G401.6 (cell line): Measurements from ENCODE around the gene B3GALT5.

Experiments
- FAIRE-seq: peaks from 2 replicates; lab custom pipeline; 2012; peaks lifted over from hg19 to GRCh38; lab: Jason Lieb, UNC

B3GALT5 gene

DNA sequence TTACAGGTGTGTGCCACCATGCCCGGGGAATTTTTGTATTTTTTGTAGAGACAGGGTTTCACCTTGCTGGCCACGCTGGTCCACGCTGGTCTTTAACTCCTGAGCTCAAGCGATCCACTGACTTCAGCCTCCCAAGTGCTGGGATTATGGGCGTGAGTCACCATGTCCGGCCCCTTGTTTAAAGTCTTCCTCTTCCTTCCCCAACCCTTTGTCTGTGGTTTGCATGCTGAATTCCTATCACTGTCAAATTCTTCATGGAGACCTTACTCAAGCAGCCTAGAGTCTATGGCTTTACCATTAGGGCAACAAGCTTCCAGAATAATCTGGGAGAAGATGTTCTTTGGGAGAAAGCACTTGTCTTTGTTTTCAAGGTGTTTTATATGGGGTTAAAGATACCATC is 34.7 kb downstream of the B3GALT5 start:
- no peak for FAIRE-seq

- no peak for FAIRE-seq
These were observed 36.1 kb downstream of the B3GALT5 start for GRCh38 chr21:39648879-39649278.

DNA sequence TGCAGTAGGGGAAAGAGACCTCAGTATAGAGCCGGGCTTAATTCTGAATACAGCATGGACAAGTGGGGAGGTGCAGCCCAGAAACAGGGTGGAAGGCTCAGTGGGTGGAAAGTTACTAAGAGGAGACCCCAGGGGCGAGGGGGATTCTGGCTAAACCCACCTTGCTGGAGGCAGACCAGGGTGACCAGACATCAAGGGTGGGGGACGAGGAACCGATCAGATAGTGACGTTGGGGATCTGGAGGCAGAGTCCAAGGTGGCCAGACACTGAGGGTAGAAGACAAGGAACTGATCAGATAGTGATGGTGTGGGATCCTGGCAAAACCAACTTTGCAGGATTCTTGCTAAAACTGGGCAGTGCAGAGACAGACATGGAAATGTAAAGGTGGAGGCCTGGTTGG is 36.8 kb downstream of the B3GALT5 start:
- FAIRE-seq = no peak

- FAIRE-seq = no peak
These were observed 37.6 kb downstream of the B3GALT5 start for GRCh38 chr21:39650306-39650705.

- no peak for FAIRE-seq
These were observed 38.1 kb downstream of the B3GALT5 start for GRCh38 chr21:39650801-39651200.

- FAIRE-seq = no peak
These were observed 38.5 kb downstream of the B3GALT5 start for GRCh38 chr21:39651206-39651605.

DNA sequence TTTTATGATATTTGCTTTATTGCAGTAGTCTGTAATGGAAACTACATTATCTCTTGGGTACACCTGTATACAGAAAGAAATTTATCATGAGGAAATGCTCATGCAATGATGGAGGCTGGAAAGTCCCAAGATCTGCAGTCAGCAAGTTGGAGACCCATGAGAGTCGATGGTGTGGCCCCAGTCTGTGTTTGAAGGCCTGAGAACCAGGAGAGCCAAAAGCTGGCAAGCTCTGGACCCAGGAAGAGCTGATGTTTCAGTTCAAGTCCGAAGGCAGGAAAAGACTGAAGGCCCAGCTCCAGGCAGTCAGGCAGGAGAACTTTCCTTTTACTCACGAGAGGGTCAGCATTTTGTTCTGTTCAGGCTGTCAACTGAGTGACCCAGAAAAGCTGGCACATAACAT is 42.2 kb downstream of the B3GALT5 start:
- FAIRE-seq = no peak

DNA sequence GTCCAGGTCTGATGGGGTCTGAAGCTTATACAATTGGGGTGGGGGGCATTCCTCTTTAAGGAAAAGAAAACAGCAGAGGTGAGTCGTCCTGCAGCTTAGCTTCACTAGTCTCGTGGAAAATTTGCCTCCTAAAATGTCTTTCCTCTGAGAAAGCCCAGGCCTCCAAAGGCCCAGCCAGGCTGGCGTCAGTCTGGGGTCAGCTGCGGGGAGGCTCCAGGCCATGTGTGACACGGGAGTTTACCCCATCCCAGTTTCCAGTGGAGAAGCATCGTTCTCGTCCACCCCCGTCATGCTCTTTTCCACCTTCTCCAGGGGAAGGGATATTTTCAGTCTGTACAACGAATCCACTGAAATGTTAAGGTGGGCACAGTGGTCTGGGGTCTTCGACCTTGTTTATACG is 42.8 kb downstream of the B3GALT5 start:
- no peak for FAIRE-seq

- FAIRE-seq = no peak
These were observed 43.5 kb downstream of the B3GALT5 start for GRCh38 chr21:39656209-39656608.

DNA sequence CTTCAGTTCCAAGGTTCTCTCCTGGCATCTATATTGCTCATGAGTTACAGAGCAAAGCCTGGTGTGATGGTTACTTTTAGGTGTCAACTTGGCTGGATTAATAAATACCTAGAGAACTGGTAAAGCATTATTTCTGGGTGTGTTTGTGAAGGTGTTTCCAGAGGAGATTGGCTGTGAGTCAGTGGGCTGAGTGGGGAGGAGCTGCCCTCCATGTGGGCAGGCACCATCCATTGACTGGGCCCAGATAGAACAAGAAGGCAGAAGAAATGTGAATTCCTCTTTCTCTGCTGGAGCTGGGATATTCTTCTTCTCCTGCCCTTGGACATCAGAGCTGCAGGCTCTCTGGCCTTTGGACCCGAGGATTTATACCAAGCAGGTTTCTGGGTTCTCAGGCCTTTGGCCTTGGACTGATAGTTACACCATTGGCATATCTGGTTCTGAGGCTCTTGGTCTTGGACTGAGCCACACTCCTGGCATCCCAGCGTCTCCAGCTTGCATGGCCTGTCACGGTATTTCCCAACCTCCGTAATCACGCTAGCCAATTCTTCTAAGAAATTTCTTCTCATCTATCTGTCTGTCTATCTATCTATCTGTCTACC is 44.5 kb downstream of the B3GALT5 start:
- FAIRE-seq = no peak

GRCh38 chr21:39658066-39658465 is 45.3 kb downstream of the B3GALT5 start:
- no peak for FAIRE-seq

- no peak for FAIRE-seq
These were observed 46.5 kb downstream of the B3GALT5 start for GRCh38 chr21:39659070-39659815.

DNA sequence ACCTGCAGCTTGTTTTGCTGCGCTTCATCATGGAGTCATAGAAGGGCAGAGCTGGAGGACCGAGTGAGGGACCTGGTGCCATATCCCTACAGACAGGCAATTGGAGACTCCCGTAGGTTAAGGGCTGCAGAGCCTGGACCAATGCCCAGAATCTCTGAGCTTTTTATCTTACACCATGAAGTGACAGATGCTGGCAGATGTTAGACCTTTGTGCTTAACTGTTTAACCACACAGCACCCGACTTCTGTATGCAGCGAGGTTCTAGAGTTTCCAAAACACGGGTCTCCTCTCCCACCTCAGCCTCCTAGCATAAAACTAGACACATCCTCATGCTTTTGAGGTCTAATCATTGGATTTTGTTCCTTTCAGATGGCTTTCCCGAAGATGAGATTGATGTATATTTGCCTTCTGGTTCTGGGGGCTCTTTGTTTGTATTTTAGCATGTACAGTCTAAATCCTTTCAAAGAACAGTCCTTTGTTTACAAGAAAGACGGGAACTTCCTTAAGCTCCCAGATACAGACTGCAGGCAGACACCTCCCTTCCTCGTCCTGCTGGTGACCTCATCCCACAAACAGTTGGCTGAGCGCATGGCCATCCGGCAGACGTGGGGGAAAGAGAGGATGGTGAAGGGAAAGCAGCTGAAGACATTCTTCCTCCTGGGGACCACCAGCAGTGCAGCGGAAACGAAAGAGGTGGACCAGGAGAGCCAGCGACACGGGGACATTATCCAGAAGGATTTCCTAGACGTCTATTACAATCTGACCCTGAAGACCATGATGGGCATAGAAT is 47.6 kb downstream of the B3GALT5 start:
- no peak for FAIRE-seq

GRCh38 chr21:39661121-39661520 is 48.4 kb downstream of the B3GALT5 start:
- FAIRE-seq = no peak

GRCh38 chr21:39661740-39662139 is 49.0 kb downstream of the B3GALT5 start:
- FAIRE-seq = no peak

- FAIRE-seq = no peak
These were observed 49.7 kb downstream of the B3GALT5 start for GRCh38 chr21:39662411-39662953.

- no peak for FAIRE-seq
These were observed 50.3 kb downstream of the B3GALT5 start for GRCh38 chr21:39663066-39663465.

GRCh38 chr21:39663742-39664492 is 51.2 kb downstream of the B3GALT5 start:
- no peak for FAIRE-seq

DNA sequence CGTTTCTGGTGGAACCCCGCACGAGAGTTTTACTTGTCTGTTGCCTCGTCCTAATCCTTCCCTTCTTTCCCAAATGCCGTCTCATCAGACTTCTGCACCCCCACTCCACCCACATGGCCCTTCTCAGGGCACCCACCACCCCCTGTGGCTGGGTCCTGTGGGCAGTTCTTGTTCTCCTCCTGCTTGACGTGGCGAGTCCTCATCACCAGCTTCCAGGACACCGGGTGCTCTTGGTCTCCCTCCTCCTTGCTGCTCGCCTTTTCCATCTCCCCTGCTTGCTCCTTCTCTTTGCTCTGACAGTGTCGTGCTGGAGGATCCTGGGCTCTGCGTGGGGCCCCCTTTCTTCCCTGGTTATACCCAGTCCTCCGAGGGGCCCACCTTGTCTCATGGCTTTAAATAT is 51.8 kb downstream of the B3GALT5 start:
- no peak for FAIRE-seq

DNA sequence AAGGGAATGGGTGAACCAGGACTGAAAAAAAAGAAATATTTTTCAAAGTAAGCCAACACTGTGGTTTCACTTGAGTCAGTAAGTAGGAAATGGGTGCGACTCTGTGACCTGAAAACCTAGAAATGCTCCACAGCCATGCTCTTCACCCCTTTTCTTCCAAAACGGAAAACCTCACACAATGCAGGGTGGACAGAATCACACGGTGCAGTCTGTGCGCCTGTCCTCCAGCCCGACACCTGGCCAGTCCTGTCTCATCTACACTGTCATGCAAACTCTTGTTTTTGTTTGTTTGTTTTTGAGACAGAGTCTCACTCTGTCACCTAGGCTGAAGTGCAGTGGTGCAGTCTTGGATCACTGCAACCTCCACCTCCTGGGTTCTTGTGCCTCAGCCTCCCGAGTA is 53.3 kb downstream of the B3GALT5 start:
- no peak for FAIRE-seq

DNA sequence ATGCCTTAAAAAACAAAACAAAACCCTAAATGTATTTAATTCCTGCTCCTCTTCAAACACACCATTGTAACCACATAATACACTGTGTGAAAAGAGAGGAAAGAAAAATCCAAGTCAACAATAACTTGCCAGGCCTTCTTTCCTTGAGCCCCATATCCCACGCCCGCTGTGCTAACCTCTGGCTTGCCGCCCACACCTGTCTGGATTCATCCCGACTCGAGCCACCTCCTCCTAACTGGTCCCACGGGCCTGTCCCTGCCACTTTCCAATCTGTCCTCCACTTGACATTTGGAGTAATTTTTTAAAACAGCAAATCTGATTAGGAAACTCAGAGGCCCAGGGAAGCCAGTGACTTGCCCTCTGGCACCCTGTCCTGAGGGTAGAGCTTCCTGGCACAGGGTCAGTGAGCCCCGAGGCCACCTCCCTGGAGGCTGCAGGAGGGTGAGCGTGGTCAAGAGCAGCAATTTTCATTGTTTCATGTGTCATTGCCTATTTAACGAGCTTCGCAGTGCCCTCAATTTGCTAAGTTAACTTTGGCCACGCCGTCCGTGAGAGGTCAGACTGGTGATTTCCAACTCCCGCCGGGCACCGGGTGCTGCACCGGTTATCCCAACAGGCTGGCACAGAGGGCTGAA is 54.1 kb downstream of the B3GALT5 start:
- no peak for FAIRE-seq

DNA sequence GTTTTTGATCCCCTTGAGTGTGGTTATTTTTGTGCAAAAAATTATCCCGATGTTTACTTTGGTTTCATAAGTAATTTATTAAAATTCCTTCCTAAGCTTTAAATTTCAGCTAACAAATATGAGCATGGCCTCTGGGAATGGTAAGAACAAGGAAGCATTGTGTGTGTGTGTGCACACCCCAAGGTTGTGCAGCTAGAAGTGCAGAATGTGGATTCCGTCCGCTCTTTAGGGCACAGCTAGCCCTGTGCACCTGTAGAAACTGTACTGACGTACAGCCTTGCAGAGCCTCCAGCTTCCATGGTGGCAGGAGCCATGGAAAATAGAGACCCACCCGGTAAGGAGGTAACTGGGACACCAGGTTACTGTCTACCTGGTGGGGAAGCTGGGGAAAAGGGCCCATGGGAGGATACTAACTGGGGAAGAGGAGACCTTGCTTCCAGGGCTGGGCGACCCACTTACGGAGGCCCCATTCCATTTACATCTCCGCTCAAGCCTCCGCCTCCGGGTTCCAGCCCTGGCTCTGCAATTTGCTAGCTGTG is 54.7 kb downstream of the B3GALT5 start:
- FAIRE-seq = no peak
